HG03460 (cell line): Measurements from ENCODE around the gene LRRC46.
A peak's percentile ranks its signal among the peaks of the same experiment; 100 is the strongest.

Experiments
- ATAC-seq: cut with Tn5 transposase; IDR thresholded peaks from one replicate; pipeline ENCODE4 v1.9.1; 2021; ENCODE audit not compliant: unreplicated experiment

The LRRC46 gene

GRCh38 chr17:47831003-47831933 is at the start of gene LRRC46, which contains the start of gene MRPL10:
Gene LRRC46 (plus strand): TSS chr17:47831670. CDS start chr17:47831990, 320 bp downstream.
Gene MRPL10 (minus strand): TSS chr17:47831541. CDS start chr17:47831511, 30 bp downstream.
- ATAC-seq = peak; percentile 80

DNA sequence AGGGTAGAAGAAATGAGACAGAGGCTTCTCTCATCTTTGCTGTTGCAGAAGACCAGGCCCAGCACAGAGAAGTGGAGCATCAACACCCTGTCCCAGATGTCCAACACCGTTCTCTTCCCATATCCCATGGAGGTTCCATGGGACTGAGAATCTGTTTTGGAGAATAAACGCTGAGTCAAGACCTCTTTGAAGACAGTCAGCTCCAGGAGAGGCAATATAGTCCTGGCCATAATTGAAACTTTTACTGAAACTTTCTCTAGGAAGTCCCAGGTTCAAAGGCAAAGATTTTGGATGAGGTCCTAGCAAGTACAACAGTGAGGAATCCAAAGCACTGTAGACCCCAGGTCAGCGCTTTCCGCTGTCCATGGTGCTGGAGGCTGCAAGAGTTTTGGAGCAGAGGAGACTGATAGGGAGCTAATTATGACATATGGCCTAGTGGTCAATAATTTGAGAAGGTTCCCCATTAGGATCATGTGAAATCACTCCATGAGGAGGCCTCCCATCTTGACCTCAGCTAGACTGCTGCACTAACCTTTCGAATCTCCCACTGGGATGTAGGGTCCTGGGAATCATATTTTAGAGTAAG is 45.8 kb upstream of the LRRC46 start:
- ATAC-seq = no peak

GRCh38 chr17:47789611-47790561 is 41.6 kb upstream of the LRRC46 start:
- ATAC-seq = no peak

DNA sequence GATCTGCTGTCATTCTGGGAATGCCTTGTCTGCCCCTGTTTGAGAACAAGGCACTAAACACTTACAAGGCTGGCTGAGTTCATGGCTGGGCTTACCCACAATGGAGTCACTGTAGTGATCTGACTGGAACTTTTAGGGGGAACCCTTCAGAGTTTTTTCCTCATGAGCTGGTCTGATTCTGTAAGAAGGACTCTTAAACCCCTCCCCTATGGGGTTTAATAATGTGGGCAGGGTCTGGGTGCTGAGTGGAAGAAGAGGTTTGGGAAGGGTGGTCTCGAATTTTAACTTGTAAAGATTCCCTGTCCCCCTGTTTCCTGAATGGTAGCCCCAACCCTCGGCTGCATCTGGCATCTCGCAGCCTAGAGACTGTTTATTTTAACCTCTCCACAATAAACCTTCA is 40.4 kb upstream of the LRRC46 start:
- ATAC-seq = no peak

DNA sequence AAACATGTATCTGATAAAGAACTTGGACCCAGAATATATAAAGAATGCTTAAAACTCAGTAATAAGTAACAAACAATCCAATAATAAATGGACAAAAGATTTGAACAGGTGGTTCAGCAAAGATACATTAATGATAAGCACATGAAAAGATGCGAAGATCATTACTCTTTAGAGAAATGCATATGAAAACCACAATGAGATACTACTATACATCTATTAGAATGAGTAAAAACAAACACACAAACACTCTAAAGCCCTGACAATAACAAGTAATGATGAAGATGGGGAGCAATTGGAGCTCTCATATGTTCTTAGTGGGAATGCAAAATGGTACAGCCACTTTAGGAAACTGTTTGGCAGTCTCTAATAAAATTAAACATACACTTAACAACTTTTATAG is 39.0 kb upstream of the LRRC46 start:
- ATAC-seq = no peak

DNA sequence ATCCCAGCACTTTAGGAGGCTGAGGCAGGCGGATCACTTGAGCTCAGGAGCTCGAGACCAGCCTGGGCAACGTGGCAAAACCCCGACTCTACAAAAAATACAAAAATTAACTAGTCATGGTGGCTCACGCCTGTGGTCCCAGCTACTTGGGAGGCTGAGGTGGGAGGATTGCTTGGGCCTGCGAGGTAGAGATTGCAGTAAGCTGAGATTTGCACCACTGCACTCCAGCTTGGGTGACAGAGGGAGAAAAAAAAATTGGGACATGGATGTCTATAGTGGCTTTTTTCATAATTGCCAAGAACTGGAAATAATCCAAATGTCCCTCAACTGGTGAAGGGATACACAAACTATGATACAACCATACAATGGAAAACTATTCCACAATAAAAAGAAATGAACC is 38.5 kb upstream of the LRRC46 start:
- no peak for ATAC-seq

DNA sequence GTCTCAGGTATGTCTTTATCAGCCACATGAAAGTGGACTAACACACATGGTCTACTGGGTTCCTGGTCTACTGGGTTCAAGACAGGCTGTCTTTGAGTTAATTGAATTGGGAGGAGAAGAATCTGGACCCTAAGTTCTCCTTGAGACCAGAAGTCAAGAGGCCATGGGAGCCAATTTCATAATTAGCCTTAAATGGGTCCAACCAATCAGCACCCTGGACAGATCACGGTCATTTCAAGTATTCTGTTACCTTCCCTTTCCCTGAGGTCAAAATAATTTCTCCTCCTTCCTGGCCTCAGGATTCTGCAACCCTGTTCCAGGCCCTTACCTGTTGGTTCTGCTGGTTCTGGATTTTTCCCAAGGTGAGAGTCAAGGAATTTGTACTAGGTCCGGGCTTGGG is 33.7 kb upstream of the LRRC46 start:
- no peak for ATAC-seq

- no peak for ATAC-seq
Observed at GRCh38 chr17:47800686-47801085, 30.8 kb upstream of the LRRC46 start.

GRCh38 chr17:47801176-47801765 is 30.2 kb upstream of the LRRC46 start:
- ATAC-seq = no peak

GRCh38 chr17:47801906-47802305 is 29.6 kb upstream of the LRRC46 start:
- ATAC-seq = no peak

GRCh38 chr17:47802341-47803022 is 29.0 kb upstream of the LRRC46 start:
- no peak for ATAC-seq

DNA sequence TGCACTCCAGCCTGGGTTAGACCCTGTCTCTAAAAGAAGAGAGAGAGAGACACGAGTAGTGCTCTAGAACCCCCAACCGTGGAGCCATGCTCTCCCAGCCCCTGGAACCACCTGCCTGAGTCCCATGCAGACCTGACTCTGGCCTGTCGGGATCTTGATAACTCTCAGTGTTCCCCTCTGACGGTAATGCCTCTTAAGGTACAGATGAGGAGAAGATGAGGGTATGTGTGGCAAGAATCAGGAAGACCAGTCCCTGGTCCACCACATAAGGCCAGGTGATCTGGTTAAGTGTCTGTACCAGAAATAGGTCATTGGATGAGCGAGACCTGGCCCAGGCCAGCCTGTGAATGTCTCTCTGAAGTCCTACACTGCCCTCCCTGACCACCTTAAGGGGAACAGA is 28.3 kb upstream of the LRRC46 start:
- no peak for ATAC-seq

- ATAC-seq = no peak
Observed at GRCh38 chr17:47803751-47804150, 27.7 kb upstream of the LRRC46 start.

DNA sequence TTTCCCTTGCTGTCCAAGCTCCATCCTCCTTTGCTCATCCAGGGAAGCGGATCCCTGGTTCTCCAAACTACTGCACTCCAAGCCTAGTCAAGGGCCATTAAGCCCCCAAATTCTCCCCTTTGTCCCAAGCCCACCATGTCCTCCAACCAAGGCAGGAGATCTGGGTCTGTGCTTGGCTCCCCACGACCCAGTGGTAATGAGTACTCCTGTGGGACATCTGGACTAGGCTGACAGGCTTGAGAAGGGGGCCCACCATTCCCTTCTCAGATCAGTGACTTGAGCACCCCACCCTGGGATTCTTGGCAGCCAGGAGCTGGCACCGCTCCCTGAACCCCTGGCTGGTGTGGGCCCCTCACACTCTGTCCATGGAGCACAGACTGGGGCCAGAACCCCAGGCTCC is 27.0 kb upstream of the LRRC46 start:
- ATAC-seq = no peak

GRCh38 chr17:47806026-47806912 is 25.2 kb upstream of the LRRC46 start:
- ATAC-seq = no peak

- ATAC-seq = no peak
Observed at GRCh38 chr17:47806913-47807255, 24.6 kb upstream of the LRRC46 start.

DNA sequence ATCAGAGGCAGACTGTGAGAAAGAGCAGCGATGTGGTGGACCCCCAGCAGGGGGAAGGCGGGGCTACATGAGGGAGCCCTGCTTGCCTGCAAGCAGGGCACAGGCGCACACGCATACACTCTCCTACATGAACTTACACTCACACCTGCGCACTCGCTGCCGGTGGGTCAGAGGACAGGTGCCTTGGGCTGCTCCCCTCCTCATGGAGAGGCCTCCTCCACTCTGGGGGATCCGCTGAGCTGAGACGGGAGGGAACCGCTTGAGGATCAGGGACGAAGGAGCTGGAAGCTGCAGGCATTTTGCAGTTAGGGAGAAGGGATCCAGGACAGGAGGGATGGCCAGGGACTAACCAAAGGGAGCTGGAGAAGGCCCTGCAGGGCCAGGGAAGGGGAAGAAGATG is 24.0 kb upstream of the LRRC46 start:
- ATAC-seq = no peak

GRCh38 chr17:47808036-47808829 is 23.2 kb upstream of the LRRC46 start:
- no peak for ATAC-seq
